GM21423 (cell line): ENCODE measurements around the gene COQ8B.
"Not testable (repeated sequence)": the region's sequence is repeated elsewhere in the genome, so short reads cannot be mapped to it uniquely, and the experiment has no call there.

Experiments
- ATAC-seq: cut with Tn5 transposase; IDR thresholded peaks from one replicate; pipeline ENCODE4 v1.9.1; 2021; ENCODE audit warnings: mild to moderate bottlenecking, moderate library complexity; ENCODE audit not compliant: unreplicated experiment

Gene COQ8B

GRCh38 chr19:40672573-40673299 lies 44.0 kb downstream of the COQ8B start:
- no peak for ATAC-seq

GRCh38 chr19:40672038-40672437 lies 44.6 kb downstream of the COQ8B start:
- no peak for ATAC-seq

GRCh38 chr19:40671404-40671803 lies 45.3 kb downstream of the COQ8B start:
- ATAC-seq: no peak

- ATAC-seq: no peak
Measured at GRCh38 chr19:40668991-40669614, 47.6 kb downstream of the COQ8B start.

GRCh38 chr19:40667602-40668001 lies 49.1 kb downstream of the COQ8B start:
- ATAC-seq: no peak

- ATAC-seq: no peak
Measured at GRCh38 chr19:40666803-40667438, 49.8 kb downstream of the COQ8B start.

- ATAC-seq: no peak
Measured at GRCh38 chr19:40663695-40664692, 52.7 kb downstream of the COQ8B start.

GRCh38 chr19:40662925-40663694 lies 53.6 kb downstream of the COQ8B start:
- peak; percentile 73 for ATAC-seq

GRCh38 chr19:40661616-40662015 lies 55.1 kb downstream of the COQ8B start:
- ATAC-seq: no peak

GRCh38 chr19:40659566-40659965 lies 57.1 kb downstream of the COQ8B start:
- no peak for ATAC-seq

GRCh38 chr19:40659116-40659515 lies 57.6 kb downstream of the COQ8B start:
- ATAC-seq: no peak

- no peak for ATAC-seq
Measured at GRCh38 chr19:40658031-40658430, 58.7 kb downstream of the COQ8B start.

- not testable (repeated sequence) for ATAC-seq
Measured at GRCh38 chr19:40655684-40656083, 61.0 kb downstream of the COQ8B start.

- ATAC-seq: not testable (repeated sequence)
Measured at GRCh38 chr19:40652303-40652702, 64.4 kb downstream of the COQ8B start.

- no peak for ATAC-seq
Measured at GRCh38 chr19:40650749-40651305, 65.9 kb downstream of the COQ8B start.

GRCh38 chr19:40649903-40650675 lies 66.6 kb downstream of the COQ8B start:
- ATAC-seq: not testable (repeated sequence)

- no peak for ATAC-seq
Measured at GRCh38 chr19:40646743-40647254, 69.9 kb downstream of the COQ8B start.

GRCh38 chr19:40642757-40643305 lies 73.9 kb downstream of the COQ8B start:
- no peak for ATAC-seq
